GM12878 (cell line): ENCODE results near the gene RAB11A. TPM values are rescaled to one million over a fixed set of nuclear protein-coding genes. Genes with fewer than 3 reads are reported as not detected.

Experiments used
- ATAC-seq: fragments of 200-7000 bp; cut with Tn5 transposase; 3 replicates; pipeline ENCODE4 v1.9.1; 2020; ENCODE audit warnings: mild to moderate bottlenecking, moderate library complexity
- BruUV-seq: library from RNA; stranded (reverse); fragments of 400-500 nt; replicated peaks from 2 replicates; lab custom pipeline; 2021; lab: Mats Ljungman, UMichigan
- CTCF ChIA-PET: fragments of 300-600 bp; sonication (Branson Sonifier 250); formaldehyde crosslinking; extraction: SDS; loops from one replicate; lab custom pipeline; 2021; ENCODE audit warnings: inconsistent platforms; lab: Yijun Ruan, JAX
- POLR2A ChIA-PET: fragments of 350-600 bp; formaldehyde crosslinking; extraction: SDS; loops from one replicate; lab custom pipeline; 2021; ENCODE audit warnings: inconsistent platforms; lab: Charles Lee
- RAD21 ChIA-PET: fragments of 300-600 bp; sonication (Branson Sonifier 250); formaldehyde crosslinking; loops from one replicate; lab custom pipeline; 2023; ENCODE audit warnings: antibody characterized with exemption; ENCODE audit not compliant: unreplicated experiment; lab: Charles Lee
- SMC1A ChIA-PET: fragments of 300-600 bp; sonication (Branson Sonifier 250); formaldehyde crosslinking; loops from one replicate; lab custom pipeline; 2023; ENCODE audit not compliant: unreplicated experiment, uncharacterized antibody; lab: Charles Lee
- DNase-seq: peaks from one replicate; pipeline ENCODE4 v3.0.0-alpha.2; 2011; ENCODE audit warnings: low read depth, low spot score
- FAIRE-seq: peaks from 3 replicates; lab custom pipeline; 2011; peaks lifted over from hg19 to GRCh38; lab: Jason Lieb, UNC
- H2AFZ ChIP-seq: 2 replicates; pipeline ENCODE4 v1.6.0; 2011; ENCODE audit warnings: low read depth, low read length, control low read depth; ENCODE audit not compliant: control insufficient read depth
- H3K27ac ChIP-seq: 2 replicates; pipeline ENCODE4 v1.5.1; 2011; ENCODE audit warnings: control low read depth; ENCODE audit not compliant: control insufficient read depth, insufficient read depth
- H3K27me3 ChIP-seq, 2 experiments: replicated peaks in 1 of 2; 2 replicates each; pipeline versions ENCODE4 v1.6.0 to v1.6.1; 2011; ENCODE audit warnings: low read length in 1 of 2; ENCODE audit not compliant: control insufficient read depth in 2 of 2, insufficient read depth in 2 of 2
- H3K36me3 ChIP-seq, 2 experiments: 2 replicates each; pipeline ENCODE4 v1.5.1; 2011; ENCODE audit warnings: low read length in 1 of 2; ENCODE audit not compliant: control insufficient read depth in 2 of 2, insufficient read depth in 2 of 2
- H3K4me1 ChIP-seq: 2 replicates; pipeline ENCODE4 v1.6.1; 2011; ENCODE audit warnings: mild to moderate bottlenecking, low read length, moderate library complexity, mixed read lengths; ENCODE audit not compliant: control insufficient read depth, insufficient read depth
- H3K4me2 ChIP-seq: 2 replicates; pipeline ENCODE4 v1.6.0; 2011; ENCODE audit warnings: control low read depth; ENCODE audit not compliant: control insufficient read depth, insufficient read depth
- H3K4me3 ChIP-seq: fragments of 200-600 bp; sonication (generic); 2 replicates; pipeline ENCODE4 v1.5.1; 2016
- H3K79me2 ChIP-seq: 2 replicates; pipeline ENCODE4 v1.6.0; 2011; ENCODE audit warnings: low read length; ENCODE audit not compliant: control insufficient read depth, insufficient read depth
- H3K9ac ChIP-seq: 2 replicates; pipeline ENCODE4 v1.8.0; 2011; ENCODE audit warnings: low read length, control low read depth, mixed read lengths; ENCODE audit not compliant: control insufficient read depth, insufficient read depth
- H3K9me3 ChIP-seq: replicated peaks from 3 replicates; pipeline ENCODE4 v1.5.1; 2011; ENCODE audit warnings: mild to moderate bottlenecking, low read length; ENCODE audit not compliant: control insufficient read depth, insufficient read depth
- H4K20me1 ChIP-seq: 2 replicates; pipeline ENCODE4 v1.6.0; 2011; ENCODE audit not compliant: control insufficient read depth, insufficient read depth
- BMI1 ChIP-seq: fragments of 450-650 bp; IDR thresholded peaks from 2 replicates; pipeline ENCODE4 v1.6.1; 2016; ENCODE audit warnings: mild to moderate bottlenecking, moderate library complexity, borderline replicate concordance
- BRCA1 ChIP-seq: IDR thresholded peaks from 2 replicates; pipeline ENCODE4 v1.6.1; 2011; ENCODE audit warnings: low read depth, low read length, improper control_type of control experiment
- DPF2 ChIP-seq: fragments of 450-650 bp; IDR thresholded peaks from 2 replicates; pipeline ENCODE4 v1.6.1; 2017; ENCODE audit warnings: mild to moderate bottlenecking
- LARP7 ChIP-seq: fragments of 450-650 bp; IDR thresholded peaks from 2 replicates; pipeline ENCODE4 v1.6.1; 2017; ENCODE audit warnings: mild to moderate bottlenecking
- NR2C1 ChIP-seq: fragments of 450-650 bp; IDR thresholded peaks from 2 replicates; pipeline ENCODE4 v1.6.1; 2017; ENCODE audit warnings: antibody characterized with exemption, mild to moderate bottlenecking, moderate library complexity
- PAX8 ChIP-seq: fragments of 450-650 bp; IDR thresholded peaks from 2 replicates; pipeline ENCODE4 v1.6.1; 2017; ENCODE audit warnings: mild to moderate bottlenecking, moderate library complexity
- POLR2A ChIP-seq: IDR thresholded peaks from 2 replicates; pipeline ENCODE4 v1.6.1; 2011; ENCODE audit warnings: low read depth, mild to moderate bottlenecking, low read length
- POLR2AphosphoS2 ChIP-seq: IDR thresholded peaks from 2 replicates; pipeline ENCODE4 v1.6.1; 2011; ENCODE audit warnings: low read depth, mild to moderate bottlenecking, low read length, improper control_type of control experiment, moderate library complexity
- RUNX3 ChIP-seq: IDR thresholded peaks from 2 replicates; pipeline ENCODE4 v1.6.1; 2012; ENCODE audit warnings: low read length, inconsistent platforms
- SUZ12 ChIP-seq: fragments of 200-600 bp; sonication (generic); IDR thresholded peaks from one replicate; pipeline ENCODE4 v1.6.1; 2018; ENCODE audit warnings: antibody characterized with exemption, mild to moderate bottlenecking; ENCODE audit not compliant: unreplicated experiment
- TCF7 ChIP-seq: IDR thresholded peaks from 2 replicates; pipeline ENCODE4 v1.6.1; 2014; ENCODE audit warnings: antibody characterized with exemption, borderline replicate concordance
- WGBS: methylation state at CpG from one replicate; pipeline ENCODE4 v1.1.6; 2016; ENCODE audit warnings: low lambda C conversion rate; ENCODE audit not compliant: insufficient replicate concordance, insufficient coverage; ENCODE audit errors: missing lambda C conversion rate; 5-methylcytosine and 5-hydroxymethylcytosine counted together
- in situ Hi-C: fragments of 300-500 bp; cut with MboI; formaldehyde crosslinking; loops from 9 replicates; pipeline ENCODE4 v1.14.3; 2018; ENCODE audit warnings: mixed read lengths
- intact Hi-C: fragments of 100-400 bp; cut with micrococcal nuclease; formaldehyde crosslinking; loops from one replicate; pipeline ENCODE4 v1.14.2; 2022; ENCODE audit not compliant: unreplicated experiment
- polyA plus RNA-seq, 11 experiments: library from polyadenylated mRNA; depleted of rRNA in 4 of 11; unstranded in 6 of 11; stranded (reverse) in 5 of 11; fragments of >200 nt; fragmentation: Nextera tagmentation in 4 of 11; fragmentation: Illumina TruSeq in 1 of 11; extraction: Ambion mirVana in 4 of 11; extraction: Trizol in 1 of 11; gene quantifications; 1 replicate in 1 of 11; 2 replicates in 10 of 11; pipeline versions ENCODE4 v1.2.1 to v1.2.3, GENCODE V29; 2011 to 2016; ENCODE audit warnings: inconsistent platforms in 2 of 11, missing spikeins in 2 of 11, low read depth in 1 of 11
- total RNA-seq, 4 experiments: library from RNA; depleted of rRNA in 3 of 4; stranded (reverse); fragments of >200 nt in 3 of 4; fragmentation: Illumina TruSeq in 1 of 4; extraction: Trizol in 1 of 4; gene quantifications; 2 replicates each; pipeline versions ENCODE4 v1.2.1 to v1.2.3, GENCODE V29; 2013 to 2021
- TF ChIP-seq, protein P1 (sequence below): IDR thresholded peaks from 2 replicates; pipeline ENCODE4 v1.6.1; 2012; ENCODE audit warnings: improper control_type of control experiment, low read depth, low read length; ENCODE audit not compliant: insufficient replicate concordance
- TF ChIP-seq, protein P2 (sequence below): fragments of 450-650 bp; IDR thresholded peaks from 2 replicates; pipeline ENCODE4 v1.6.1; 2017; ENCODE audit warnings: mild to moderate bottlenecking, low read depth, inconsistent platforms; ENCODE audit not compliant: poor library complexity, severe bottlenecking

Gene RAB11A
- total and polyA plus RNA-seq, 10 of the 15 experiments (the other 5 are each of a cell fraction or from before 2014, with no cell fraction given), result 128 to 387 (median 224) TPM

DNA sequence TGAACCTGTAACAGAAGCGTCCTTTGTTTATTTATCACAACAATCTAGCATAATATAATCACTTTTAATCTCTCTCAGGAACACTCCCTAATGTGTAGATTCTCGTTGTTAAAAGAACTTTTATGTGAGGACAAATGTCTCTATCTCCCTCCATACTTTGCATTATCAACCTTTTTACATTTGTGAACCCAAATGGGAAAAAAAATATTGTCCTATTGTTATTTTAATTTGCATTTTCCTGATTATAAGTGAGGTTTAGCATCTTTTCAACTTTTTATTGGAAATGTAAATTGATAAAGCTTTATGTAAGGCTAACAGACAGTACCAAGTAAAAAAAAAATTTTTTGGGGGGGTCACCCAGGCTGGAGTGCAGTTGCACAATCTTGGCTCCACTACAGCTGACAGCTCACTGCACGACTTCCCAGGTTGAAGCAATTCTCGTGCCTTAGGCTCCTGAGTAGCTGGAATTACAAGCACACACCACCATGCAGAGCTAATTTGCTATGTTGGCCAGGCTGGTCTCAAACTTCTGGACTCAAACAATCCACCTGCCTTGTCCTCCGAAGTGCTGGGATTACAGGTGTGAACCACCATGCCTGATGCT lies 44.2 kb upstream of the RAB11A start:
- DNase-seq (no peak), ATAC-seq (no peak), FAIRE-seq (no peak)
- in situ Hi-C loops, result no loop called here
- Histone ChIP-seq H2AFZ (no peak overlapping the region), H4K20me1 (no peaks in the 10 kb centered on the region), H3K79me2 (peaks cover 1% of the 10 kb centered on the region; the same call in 1 of the 2 replicates), H3K27me3 (no peaks in the 10 kb centered on the region), H3K4me1 (peaks cover 41% of the 10 kb centered on the region), H3K4me3 (no peak overlapping the region), H3K27ac (no peak overlapping the region), H3K4me2 (no peak overlapping the region), H3K9ac (no peak overlapping the region), H3K9me3 (no peaks in the 10 kb centered on the region), H3K36me3 (no peaks in the 10 kb centered on the region)
- BruUV-seq, result no TSS peak
- RAD21 ChIA-PET, result interaction anchor here (0.9 to 15.7 kb wide), 6 partner anchors 9 to 125 kb away, joined by 3 to 344 read pairs (median 6); partner anchors contain the start of gene DENND4A
- WGBS, result 85% methylated on average over 5 of the region's 5 CpGs
- intact Hi-C loops, result loop anchor here (5.0 kb wide), 1 partner anchor 53 kb away; no protein-coding TSS in a partner anchor
- POLR2A ChIA-PET, result interaction anchor here (0.7 to 16.0 kb wide), 6 partner anchors 7 to 88 kb away, joined by 3 to 260 read pairs (median 3); partner anchors contain the start of gene DENND4A
- TF ChIP-seq BRCA1, result no peak
- no peak for TF ChIP-seq RUNX3
- no peak for TF ChIP-seq TCF7
- TF ChIP-seq BMI1, result no peak
- TF ChIP-seq SUZ12, result no peak
- TF ChIP-seq DPF2, result no peak
- TF ChIP-seq, protein P1, sequence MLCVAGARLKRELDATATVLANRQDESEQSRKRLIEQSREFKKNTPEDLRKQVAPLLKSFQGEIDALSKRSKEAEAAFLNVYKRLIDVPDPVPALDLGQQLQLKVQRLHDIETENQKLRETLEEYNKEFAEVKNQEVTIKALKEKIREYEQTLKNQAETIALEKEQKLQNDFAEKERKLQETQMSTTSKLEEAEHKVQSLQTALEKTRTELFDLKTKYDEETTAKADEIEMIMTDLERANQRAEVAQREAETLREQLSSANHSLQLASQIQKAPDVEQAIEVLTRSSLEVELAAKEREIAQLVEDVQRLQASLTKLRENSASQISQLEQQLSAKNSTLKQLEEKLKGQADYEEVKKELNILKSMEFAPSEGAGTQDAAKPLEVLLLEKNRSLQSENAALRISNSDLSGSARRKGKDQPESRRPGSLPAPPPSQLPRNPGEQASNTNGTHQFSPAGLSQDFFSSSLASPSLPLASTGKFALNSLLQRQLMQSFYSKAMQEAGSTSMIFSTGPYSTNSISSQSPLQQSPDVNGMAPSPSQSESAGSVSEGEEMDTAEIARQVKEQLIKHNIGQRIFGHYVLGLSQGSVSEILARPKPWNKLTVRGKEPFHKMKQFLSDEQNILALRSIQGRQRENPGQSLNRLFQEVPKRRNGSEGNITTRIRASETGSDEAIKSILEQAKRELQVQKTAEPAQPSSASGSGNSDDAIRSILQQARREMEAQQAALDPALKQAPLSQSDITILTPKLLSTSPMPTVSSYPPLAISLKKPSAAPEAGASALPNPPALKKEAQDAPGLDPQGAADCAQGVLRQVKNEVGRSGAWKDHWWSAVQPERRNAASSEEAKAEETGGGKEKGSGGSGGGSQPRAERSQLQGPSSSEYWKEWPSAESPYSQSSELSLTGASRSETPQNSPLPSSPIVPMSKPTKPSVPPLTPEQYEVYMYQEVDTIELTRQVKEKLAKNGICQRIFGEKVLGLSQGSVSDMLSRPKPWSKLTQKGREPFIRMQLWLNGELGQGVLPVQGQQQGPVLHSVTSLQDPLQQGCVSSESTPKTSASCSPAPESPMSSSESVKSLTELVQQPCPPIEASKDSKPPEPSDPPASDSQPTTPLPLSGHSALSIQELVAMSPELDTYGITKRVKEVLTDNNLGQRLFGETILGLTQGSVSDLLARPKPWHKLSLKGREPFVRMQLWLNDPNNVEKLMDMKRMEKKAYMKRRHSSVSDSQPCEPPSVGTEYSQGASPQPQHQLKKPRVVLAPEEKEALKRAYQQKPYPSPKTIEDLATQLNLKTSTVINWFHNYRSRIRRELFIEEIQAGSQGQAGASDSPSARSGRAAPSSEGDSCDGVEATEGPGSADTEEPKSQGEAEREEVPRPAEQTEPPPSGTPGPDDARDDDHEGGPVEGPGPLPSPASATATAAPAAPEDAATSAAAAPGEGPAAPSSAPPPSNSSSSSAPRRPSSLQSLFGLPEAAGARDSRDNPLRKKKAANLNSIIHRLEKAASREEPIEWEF, result no peak
- no peak for TF ChIP-seq POLR2A
- no peak for TF ChIP-seq NR2C1
- TF ChIP-seq, protein P2, sequence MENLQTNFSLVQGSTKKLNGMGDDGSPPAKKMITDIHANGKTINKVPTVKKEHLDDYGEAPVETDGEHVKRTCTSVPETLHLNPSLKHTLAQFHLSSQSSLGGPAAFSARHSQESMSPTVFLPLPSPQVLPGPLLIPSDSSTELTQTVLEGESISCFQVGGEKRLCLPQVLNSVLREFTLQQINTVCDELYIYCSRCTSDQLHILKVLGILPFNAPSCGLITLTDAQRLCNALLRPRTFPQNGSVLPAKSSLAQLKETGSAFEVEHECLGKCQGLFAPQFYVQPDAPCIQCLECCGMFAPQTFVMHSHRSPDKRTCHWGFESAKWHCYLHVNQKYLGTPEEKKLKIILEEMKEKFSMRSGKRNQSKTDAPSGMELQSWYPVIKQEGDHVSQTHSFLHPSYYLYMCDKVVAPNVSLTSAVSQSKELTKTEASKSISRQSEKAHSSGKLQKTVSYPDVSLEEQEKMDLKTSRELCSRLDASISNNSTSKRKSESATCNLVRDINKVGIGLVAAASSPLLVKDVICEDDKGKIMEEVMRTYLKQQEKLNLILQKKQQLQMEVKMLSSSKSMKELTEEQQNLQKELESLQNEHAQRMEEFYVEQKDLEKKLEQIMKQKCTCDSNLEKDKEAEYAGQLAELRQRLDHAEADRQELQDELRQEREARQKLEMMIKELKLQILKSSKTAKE, result no peak
- no peak for TF ChIP-seq LARP7
- no peak for TF ChIP-seq PAX8
- TF ChIP-seq POLR2AphosphoS2, result no peak
- SMC1A ChIA-PET, result interaction anchor here (0.8 to 18.4 kb wide), 16 partner anchors 10 to 187 kb away, joined by 3 to 488 read pairs (median 4); partner anchors contain the start of genes DENND4A and RAB11A
- CTCF ChIA-PET, result interaction anchor here (0.6 to 11.8 kb wide), 20 partner anchors 9 to 214 kb away, joined by 3 to 155 read pairs (median 4); partner anchors contain the start of genes DENND4A, INTS14 and RAB11A
